CD4-positive, alpha-beta T cell treated with Interleukin-12 subunit alpha and Interleukin-12 subunit beta, for 1 hour (primary cell): ENCODE results near the gene RAB3IL1.

Experiments
- DNase-seq: peaks from one replicate; pipeline ENCODE4 v3.0.0-alpha.2; 2020

Gene RAB3IL1

DNA sequence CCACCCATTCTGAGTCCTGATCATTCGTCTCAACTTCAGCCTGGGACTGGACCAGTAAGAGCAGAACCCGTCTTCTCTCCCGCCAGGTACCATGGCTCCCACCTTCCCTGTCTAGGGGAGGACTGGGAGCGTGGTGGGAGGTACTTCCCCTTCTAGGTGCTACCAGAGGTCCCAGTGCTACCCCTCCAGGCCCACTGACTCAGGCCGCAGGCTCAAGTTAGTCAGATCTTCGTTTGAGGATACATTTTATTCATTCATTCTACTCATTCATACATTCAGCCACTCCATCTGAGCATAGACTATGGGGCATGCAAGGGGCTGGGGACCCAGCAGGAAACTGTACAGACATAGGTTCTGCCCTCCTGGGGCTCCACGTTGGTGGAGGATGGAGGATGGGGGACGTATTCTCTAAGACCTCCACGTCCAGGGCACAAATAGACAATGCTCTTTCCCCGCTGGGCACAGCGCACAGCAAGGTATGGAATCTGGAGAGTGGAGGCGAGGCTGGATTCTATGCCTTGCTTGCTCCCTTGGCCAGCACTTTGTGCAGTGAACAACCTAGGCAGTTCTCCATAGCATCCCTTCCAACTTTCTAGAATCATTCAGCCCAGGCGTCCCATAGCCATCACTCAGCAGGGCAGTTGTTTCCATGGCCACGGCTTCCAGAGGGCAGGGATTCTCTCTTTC, 1.0 kb upstream of the RAB3IL1 start:
- no peak for DNase-seq

DNA sequence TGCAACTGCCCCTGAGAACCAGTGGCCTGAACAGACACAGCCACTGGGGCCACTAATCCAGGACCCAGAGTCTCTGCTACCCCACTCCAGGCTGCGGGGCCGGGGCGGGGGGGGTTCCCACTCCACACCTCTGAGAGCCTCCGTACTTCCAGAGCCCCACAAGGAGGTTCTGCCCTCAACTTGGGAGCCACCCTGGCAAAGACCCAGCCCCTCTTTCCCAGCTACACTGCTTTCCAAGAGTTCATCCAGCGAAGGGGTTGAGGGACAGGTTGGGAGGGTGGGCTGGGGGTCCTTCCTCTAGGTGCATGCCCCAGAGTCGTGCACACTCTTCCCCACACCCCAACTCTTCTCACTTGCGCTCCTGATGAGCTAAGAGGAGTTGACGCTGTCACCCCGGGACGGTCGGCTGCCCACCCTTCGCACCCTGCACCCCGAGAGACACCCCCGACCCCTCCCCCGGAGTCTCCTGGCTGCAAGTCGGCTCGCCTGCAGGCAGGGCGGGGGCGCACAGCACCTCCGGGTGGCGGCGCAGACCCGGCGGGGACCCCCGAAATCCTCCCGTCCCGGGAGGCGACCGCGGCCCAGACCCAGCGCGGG, 531 bp downstream of the RAB3IL1 start:
- no peak for DNase-seq

DNA sequence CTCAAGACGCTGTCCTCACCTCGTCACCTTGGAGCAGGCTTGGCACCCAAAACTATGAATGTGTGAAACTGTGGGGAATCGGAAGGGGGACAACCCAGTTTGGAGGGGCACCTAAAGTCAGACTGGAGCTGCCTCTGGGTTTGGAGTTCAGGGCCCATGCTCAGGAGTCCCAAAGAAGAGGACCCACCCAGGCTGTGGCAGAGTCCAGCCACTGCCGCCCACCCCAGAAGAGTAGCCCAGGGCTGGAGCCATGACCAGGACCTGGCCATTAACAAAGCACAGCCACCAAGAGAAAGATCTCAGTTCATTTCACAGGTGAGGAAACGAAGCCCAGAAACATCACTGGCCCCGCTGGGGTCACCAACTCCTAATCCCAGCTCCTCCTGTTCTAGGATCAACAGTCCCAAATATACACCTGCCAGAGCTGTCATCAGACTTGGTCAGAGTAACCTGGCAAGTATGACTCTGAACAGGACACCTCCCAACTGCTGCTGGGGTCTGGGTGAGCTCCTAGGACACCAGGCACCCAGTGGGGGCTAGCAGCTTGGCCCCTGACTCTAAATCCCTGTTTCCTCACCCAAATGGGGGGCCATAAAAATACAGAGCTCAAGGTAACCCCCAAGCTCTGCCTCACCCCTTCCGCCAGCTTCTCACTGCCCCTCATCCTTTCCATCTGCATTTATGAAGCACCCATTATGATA, 2.7 kb downstream of the RAB3IL1 start:
- no peak for DNase-seq

DNA sequence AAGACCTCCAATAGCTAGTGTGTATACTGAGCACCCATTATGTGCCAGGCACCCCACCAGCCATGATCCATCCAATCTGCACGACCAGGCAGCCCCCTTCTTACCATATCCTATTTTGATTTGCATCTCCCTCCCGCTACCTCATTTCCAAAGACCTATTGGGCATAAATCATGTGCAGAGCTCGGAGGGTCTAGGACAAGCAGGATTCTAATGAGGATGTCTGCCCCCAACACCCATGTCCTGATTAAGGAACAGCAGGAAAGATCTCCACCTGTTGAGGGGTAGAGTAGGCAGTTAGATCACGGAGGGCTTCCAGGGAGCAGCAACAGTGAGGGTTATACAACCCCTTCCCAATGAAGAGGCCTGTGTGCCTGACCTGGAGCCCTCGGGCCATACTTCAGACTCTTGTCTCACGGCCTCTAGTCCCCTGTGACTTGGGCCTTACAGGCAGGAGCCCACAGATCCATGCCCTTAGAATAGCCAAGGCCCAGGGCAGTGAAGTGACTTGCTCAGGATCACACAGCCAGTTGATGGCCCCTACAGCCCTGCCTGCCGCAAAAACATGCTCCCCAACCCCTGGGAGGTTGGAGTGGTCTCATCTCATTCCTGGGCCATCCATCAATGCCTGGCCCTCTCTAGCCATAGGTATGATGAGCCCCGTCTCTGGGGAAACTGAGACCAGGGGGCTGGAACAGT, 3.5 kb downstream of the RAB3IL1 start:
- no peak for DNase-seq

DNA sequence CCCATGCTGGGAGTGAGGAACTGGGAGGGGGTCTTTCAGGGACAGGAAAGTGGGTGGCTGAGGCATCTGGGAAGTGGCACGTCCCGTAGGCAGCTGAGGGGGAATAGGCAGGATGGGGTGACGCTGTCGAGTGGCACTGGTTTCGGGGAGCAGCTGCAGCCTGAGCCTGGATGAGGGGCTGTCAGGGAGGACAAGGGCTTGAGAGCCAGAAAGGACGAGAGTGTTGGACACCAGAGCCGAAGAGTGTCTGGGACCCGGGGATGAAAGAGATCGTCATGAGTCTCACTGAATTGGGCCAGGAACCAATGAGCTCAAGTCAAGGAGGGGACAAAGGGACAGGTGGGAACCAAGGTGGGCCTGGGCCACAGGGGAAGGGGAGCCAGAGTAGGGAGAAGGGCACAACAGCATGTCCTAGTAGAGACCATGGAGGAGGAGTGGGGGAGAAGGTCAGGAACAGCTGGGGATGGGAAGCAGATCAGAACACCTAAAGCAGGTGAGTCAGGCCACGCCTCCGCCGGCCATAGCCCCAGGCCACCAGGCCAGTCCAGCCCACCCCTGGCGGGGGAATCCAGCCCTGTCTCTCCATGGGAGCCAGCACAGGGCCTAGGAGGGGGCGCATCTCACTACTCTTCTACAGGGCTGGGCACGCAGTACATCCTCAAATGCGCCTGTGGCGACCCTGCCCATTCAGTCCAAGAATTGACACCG, 4.2 kb downstream of the RAB3IL1 start:
- DNase-seq: no peak

DNA sequence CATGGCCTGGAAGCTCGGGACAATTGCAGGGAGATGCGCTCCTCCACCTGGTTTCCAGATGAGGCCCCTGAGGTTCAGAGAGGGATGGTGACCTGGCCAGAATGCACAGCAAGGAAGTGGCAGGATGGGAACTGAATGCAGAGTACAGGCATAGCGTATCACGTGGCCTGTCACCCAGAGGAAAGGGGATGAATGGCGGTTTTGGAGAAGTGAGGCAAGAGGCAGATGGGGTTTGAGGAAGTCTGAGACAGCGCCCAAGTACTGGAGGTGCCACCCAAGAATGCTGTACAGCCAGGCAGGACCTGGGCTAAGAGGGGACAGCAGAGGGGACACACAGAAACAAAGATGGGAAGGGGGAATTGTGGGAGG, 4.9 kb downstream of the RAB3IL1 start:
- peak; percentile 14 for DNase-seq

DNA sequence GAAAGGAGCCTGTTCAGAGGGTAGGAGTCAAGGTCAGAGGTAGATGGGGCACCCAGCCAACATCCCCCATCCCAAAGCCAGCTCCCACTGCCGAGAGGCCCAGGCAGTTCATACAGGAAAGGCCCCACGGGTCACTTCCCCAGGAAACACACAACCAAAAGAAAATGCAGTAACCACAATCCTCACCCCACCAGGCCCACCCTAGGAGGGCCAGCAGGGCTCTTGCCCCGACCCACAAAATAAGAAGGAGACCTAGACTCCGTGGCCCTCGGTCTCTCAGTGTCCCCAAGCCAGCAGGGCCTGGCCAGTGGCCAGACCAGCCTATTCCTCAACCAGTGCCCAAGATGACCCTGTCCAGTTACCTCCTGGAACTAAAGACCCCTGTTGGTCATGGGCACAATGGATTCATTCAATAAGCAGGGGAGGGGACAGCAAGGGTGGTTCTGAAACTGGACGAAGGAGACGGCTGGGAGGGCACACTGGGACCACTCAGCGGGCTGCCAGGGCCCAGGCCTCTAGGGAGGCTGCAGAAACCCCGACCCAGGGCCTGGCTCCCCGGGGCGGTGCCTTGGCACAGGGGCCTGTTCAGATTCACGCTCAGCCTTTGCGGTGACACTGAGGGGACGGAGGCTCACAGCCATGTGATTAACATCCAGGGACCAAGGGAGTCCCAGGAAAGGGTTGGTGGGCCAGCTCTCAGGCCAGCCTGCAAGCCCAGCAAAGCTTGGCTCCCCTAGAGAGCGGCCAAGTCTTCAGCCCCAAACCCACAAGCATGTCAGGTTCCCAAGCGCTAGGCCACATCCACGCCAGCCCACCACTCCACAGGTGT, 5.5 kb downstream of the RAB3IL1 start:
- DNase-seq: no peak

DNA sequence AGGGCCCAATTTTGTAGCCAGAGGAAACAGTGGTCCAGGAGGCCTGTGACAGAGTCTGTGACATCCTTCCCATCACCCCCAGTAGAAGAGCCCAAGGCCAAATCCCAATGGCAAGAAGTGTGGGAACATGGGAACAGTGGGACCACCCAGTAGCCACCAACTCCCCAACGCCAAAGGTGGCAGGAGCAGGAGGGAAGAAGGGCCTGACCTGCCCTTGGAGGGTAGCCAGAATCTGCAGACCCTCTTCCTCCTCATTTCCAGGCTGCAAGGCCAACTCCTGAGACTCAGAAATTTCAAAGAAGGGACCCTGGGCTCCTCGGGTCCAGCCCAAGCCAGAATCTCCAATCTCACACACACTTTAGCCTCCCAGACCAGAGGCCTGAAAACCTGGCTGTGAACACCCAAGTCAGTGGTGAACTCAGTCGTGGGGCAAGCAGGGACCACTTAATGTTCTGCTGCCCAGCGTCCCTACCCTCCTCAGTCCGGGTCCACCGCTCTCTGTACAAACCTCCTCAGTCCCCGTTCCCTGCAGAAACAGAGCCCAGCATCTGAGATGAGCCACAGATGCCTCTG, 6.2 kb downstream of the RAB3IL1 start:
- DNase-seq: no peak

DNA sequence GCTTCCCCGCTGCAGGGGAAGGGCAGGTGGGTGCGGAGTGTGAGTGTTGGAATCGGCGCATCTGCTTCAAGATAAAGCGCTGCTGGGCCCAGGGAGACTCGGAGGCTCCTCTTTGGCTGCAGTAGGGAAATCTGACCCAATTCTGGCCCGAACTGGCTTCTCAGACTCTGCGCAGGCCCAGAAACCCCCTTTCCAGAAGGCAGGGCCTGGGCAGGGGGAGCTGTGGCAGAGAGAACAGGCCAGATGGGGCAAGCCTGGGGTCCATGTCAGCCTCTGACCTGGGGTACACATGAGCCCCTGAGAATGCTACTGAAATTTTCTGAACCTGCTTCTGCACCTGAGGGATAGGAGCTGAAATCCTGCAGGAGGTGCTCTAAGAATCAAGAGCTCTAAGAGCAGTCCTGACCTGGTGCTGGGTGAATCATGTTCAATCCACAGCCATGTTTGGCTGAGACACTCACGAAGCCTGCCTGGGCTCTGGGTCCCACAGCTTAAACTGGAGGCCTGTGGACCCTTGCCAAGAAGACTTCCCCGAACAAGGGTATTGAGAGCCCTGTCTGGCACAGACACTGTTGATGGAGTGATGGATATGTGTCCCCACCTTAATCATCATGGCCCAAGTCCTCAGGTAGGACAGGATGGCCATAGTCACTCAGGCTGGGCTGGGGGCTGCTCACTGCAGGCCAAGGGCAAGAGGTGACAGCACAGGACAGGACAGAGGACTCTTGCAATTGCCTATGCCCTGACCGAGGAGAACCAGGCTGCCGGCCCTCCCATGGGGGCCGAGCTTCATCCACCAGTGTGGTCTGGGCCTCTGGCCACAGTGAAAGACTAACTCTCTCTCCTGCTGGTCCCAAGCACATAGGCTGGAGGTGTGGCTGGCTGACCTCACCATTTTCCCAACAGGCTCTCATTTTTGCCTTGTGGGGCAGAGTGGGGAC, 6.9 kb downstream of the RAB3IL1 start:
- DNase-seq: no peak

DNA sequence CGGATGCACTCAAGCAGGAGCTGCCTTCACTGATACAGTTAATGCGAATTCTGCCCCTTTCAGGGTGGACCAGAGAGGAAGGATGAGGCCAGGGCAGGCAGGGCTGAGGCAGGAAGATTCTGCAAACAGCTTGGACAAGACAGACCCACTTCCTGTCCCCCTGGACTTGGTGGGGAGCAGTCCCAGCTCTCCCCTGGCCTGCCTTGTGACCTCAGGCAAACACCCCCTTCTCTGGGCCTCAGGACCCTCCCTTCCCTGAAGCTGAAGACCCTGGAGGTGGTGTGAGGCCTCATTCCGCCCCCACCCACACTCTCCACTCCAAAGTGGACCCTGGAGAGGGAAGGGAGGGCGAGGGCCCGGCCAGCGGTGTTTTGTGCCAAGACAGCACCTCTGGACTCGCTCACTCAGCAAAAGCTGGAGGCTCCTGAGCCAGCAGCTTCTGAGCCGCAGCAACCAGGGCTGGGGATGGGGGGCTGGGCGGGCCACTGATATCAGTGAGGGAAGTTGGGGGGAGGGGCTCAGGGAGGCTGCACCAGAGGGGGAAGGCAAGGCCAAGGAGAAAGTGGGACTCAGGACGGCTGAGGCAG, 8.5 kb downstream of the RAB3IL1 start:
- DNase-seq: no peak

DNA sequence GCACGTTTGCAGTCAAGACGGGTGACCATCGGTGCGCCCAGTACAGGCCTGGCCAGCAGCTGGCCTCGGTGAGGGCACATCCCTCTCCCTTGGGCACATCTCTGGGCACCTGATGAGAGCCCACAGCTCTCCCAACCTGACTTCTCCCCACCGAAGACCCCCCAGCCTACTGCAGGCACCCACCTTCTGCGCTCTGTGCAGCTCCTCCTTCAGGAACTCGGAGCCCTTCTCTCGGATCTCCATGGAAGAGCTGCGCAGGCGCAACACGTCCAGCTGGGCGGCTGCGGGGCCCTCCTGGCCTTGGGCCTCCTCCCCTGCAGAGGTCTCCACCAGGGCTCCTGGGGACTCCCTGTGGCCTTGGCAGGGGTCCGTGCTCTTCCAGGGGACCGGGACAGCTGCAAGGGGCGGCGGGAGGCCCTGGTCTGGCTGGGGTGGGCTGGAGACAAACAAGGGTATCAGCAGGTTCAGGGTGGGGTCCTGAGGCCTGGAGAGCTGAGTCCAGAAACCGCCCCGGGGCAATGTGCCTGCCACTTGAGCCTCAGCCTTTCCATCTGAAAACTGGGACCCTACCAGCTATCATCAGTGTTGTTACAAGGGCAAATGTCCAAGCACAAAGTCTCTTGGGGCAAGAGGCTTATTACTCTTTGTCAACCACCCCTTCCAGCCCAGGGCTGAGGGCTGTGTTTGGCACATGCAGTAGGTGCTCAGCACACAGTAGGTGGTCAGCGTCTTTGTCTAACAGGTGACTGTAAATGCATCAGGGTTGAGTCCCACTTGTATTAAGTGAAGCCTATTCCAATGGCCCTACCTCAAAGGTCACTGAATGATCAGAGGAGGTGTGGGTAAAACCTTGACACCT, 9.3 kb downstream of the RAB3IL1 start:
- no peak for DNase-seq

DNA sequence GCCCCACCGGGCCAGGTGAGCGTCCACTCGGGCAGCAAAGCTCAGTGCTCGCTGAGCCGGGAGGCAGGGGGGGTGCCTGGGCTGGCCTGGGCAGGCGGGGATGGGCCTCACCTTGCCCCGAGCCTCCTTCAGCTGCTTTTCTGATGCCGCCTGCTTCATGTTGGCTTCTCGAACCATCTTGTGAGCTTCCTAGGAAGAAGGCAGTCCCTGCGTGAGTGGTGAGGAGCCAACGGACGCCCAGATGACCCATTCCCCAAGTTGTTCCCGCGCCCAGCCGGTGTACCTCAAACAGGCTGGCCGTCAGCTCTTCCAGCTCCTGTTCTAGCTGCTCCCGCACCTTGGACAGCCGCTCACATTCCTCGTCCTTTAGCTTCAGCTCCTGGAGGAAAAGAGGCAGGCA, 10.1 kb downstream of the RAB3IL1 start:
- no peak for DNase-seq

DNA sequence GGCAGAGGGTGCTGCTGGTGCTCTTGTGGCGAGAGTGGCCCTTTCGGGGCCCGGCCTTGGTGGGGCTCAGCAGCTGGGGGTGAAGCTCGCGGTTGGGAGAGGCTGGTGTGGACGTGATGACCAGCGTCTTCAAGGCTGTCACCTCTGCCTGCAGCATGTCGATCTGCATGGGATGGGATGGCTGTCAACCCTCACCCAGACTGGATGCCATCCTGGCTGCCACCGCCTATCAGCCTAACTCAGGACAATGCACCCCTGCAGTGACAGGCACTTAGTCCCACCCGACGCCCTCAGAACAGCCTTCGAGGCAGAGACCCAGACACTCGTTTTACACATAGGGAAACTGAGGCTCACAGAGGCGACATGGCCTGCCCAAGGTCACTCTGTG, 10.8 kb downstream of the RAB3IL1 start:
- DNase-seq: no peak

DNA sequence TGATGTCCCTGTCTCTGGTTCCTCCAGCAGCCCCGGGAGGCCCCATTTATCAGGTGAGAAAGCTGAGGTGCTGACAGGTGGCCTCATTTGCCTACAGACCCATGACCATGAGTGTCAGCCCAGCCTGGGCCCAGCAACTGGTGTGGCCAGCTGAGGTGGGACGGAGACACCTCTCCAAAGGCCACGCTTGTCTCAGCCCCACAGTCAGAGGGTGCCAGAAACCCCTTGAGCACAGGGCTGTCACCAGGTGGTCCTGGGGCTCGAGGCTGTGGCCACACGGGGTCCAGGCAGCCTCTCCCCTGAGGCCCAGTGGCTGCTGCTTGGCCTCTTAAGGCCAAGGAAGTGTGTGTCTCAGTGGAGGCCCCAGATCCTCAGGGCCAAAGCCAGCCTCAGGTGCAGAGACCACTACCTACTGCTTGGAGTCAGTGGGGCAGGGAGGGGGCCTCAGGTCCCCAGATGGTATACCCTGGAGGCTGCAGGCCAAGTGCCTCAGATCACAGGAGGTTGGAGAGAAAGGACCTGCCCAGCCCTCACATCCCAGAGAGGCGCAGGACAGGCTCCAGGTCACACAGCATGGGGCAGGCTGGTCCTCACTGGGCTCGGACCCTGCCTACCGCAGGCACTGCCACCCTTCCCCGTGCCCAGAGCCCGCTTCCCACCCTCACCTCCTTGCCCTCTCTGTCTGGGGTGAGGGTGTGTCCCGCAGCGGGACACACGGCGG, 11.4 kb downstream of the RAB3IL1 start:
- no peak for DNase-seq

DNA sequence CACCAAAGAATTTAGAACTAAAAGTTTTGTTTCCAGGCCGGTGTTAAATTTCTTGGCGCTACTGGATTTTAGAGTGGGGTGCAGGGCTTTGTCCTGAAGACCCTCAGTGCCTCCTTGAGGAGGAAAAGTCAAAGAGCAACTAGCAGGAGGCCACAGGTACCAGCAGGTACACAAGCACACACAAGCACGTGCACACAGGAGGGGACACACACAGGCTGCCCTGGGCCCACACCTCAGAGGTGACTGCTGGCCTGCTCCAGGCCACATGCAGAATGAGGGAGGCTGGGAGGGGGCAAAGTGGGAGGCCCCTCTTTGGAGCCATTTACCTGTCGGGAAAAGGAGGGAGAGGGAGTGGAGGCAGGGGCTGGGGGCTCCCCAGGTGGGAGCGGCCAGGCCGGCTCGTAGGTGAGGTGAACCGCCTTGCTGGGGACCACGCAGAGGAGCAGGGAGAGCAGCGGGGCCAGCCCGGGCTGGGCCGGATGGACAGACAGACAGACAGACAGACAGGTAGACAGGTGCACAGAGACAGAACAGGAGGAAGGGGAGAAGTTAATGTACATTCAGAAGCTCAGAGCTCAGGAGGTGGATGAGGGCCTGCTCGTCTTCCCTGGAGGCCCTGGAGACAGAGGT, 12.2 kb downstream of the RAB3IL1 start:
- DNase-seq: no peak

DNA sequence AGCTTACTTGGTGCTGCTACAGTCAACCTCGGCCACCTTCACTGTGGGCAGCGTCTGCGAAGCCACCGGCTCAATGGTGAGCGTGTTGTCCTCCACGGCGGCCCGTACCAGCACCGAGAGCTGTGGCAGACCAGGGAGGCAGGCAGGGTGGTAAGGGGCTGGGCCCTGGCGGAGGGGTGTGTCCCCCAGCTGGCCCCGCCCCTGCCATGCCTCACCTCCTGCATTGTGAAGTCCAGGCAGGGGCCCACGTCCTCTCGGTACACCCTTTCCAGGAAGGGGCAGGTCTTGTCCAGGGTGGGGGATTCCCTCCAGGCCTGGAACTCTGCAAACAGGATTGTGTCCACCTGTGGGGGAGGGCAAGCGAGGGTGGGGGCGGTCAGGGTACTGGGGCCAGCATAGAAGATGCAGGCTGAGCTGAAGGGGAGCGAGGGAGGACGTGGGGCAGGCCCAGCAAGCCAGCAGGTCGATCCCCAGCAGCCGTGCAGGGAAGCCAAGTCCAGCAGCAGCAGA, 12.8 kb downstream of the RAB3IL1 start:
- no peak for DNase-seq

DNA sequence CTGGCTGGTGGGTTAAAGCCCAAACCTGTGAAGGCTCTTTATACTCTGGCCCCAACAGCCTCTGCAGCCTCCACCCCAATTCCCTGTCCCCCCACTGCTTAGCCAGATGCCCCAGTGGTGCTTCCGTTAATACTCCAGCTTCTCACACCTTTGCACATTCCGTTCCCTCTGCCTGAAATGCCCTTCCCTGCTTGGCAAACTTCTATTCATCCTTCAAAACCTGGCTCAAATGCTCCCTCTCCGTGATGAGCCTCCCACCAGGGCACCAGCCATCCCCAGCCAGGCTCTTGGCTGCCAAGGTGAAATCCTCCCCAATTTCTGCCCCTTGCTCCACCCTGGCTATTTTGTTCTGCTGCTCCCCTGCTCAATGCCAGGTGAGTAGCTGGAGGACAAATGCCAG, 13.5 kb downstream of the RAB3IL1 start:
- no peak for DNase-seq

DNA sequence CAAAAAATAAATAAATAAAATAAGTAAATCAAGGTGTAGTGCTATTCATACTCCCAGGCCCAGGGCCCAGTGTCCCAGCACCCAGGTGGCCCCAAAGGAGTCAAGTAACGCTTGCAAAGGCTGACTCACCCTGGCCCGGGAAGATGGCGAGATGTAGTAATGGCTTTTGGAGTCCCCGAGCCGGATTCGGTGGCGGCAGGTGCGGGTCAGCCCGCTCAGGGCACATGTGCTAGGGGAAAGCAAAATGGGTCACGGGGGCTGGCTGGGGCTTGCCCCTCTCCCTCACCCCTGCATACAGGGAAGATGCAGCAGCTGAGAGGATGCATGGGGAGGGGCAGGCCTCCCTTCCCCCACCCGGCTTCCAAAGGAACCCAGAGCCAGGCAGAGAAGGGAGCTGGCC, 15.1 kb downstream of the RAB3IL1 start:
- no peak for DNase-seq
